HCT116 (cell line): Measurements from ENCODE around the gene GNAI2.

ENCODE experiments used
- CTCF ChIP-seq, 3 experiments: fragments of 200-600 bp in 1 of 3; sonication (generic) in 1 of 3; IDR thresholded peaks in 2 of 3; conservative IDR thresholded peaks in 1 of 3; 2 replicates each; pipeline ENCODE4 v1.5.1; 2012 to 2017; ENCODE audit warnings: low read depth in 2 of 3, low read length in 2 of 3, antibody characterized with exemption in 1 of 3, borderline replicate concordance in 1 of 3, control low read depth in 1 of 3, mild to moderate bottlenecking in 1 of 3, mixed read lengths in 1 of 3, mixed run types in 1 of 3, moderate library complexity in 1 of 3; ENCODE audit not compliant: insufficient read depth in 1 of 3
- EGR1 ChIP-seq: IDR thresholded peaks from 2 replicates; pipeline ENCODE4 v1.6.1; 2012; ENCODE audit warnings: low read depth
- EZH2 ChIP-seq: fragments of 200-600 bp; sonication (generic); IDR thresholded peaks from 2 replicates; pipeline ENCODE4 v1.6.1; 2017; ENCODE audit warnings: antibody characterized with exemption, mixed run types
- POLR2A ChIP-seq: IDR thresholded peaks from 2 replicates; pipeline ENCODE4 v1.7.0; 2011; ENCODE audit warnings: borderline replicate concordance; ENCODE audit not compliant: insufficient read depth, insufficient read length; ENCODE audit errors: extremely low read depth
- POLR2AphosphoS5 ChIP-seq: IDR thresholded peaks from 2 replicates; pipeline ENCODE4 v1.6.1; 2011; ENCODE audit warnings: mild to moderate bottlenecking, low read depth, low read length, moderate library complexity
- RAD21 ChIP-seq: IDR thresholded peaks from 2 replicates; pipeline ENCODE4 v1.6.1; 2012; ENCODE audit warnings: low read depth, mild to moderate bottlenecking
- SP1 ChIP-seq: IDR thresholded peaks from 2 replicates; pipeline ENCODE4 v1.6.1; 2012; ENCODE audit warnings: low read depth
- SRF ChIP-seq: IDR thresholded peaks from 2 replicates; pipeline ENCODE4 v1.6.1; 2012; ENCODE audit warnings: low read depth
- TF ChIP-seq, protein P1 (sequence below): IDR thresholded peaks from 2 replicates; pipeline ENCODE4 v1.6.1; 2011; ENCODE audit warnings: mild to moderate bottlenecking, low read length, moderate library complexity; ENCODE audit not compliant: insufficient replicate concordance; ENCODE audit errors: extremely low read depth
- TF ChIP-seq, protein P2 (sequence below): IDR thresholded peaks from 2 replicates; pipeline ENCODE4 v1.6.1; 2012

- TF ChIP-seq CTCF (IDR thresholded peaks at IDR 0.05 in 2 of 3, conservative IDR thresholded peaks at IDR 0.05 in 1 of 3; ENCODE audit: borderline replicate concordance in 1 of 3, insufficient read depth in 1 of 3, low read depth in 2 of 3, low read length in 2 of 3) (no peak), POLR2AphosphoS5 (no peak), POLR2A (no peak), SRF (no peak), EZH2 (no peak), EGR1 (no peak), RAD21 (no peak), SP1 (no peak)
- TF ChIP-seq, protein P1, sequence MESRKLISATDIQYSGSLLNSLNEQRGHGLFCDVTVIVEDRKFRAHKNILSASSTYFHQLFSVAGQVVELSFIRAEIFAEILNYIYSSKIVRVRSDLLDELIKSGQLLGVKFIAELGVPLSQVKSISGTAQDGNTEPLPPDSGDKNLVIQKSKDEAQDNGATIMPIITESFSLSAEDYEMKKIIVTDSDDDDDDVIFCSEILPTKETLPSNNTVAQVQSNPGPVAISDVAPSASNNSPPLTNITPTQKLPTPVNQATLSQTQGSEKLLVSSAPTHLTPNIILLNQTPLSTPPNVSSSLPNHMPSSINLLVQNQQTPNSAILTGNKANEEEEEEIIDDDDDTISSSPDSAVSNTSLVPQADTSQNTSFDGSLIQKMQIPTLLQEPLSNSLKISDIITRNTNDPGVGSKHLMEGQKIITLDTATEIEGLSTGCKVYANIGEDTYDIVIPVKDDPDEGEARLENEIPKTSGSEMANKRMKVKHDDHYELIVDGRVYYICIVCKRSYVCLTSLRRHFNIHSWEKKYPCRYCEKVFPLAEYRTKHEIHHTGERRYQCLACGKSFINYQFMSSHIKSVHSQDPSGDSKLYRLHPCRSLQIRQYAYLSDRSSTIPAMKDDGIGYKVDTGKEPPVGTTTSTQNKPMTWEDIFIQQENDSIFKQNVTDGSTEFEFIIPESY: no peak
- TF ChIP-seq, protein P2, sequence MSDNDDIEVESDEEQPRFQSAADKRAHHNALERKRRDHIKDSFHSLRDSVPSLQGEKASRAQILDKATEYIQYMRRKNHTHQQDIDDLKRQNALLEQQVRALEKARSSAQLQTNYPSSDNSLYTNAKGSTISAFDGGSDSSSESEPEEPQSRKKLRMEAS: no peak; the same call in 1 of the 2 replicates
Observed at GRCh38 chr3:50204804-50205412, 31.1 kb upstream of the GNAI2 start, which contains the start of gene SLC38A3.
